SU-DHL-6 (cell line): ENCODE data around the gene ADSL.
A peak's percentile ranks its signal among the peaks of the same experiment; 100 is the strongest.

Experiments used
- H2AFZ ChIP-seq: fragments of 200-600 bp; sonication (generic); 2 replicates; pipeline ENCODE4 v1.6.1; 2014; ENCODE audit warnings: low read depth, mild to moderate bottlenecking, moderate library complexity, mixed read lengths, antibody characterized with exemption, low read length; ENCODE audit not compliant: severe bottlenecking
- H3F3A ChIP-seq: fragments of 200-600 bp; shearing (Covaris generic); 2 replicates; pipeline ENCODE4 v1.6.0; 2016; ENCODE audit warnings: antibody characterized with exemption, mild to moderate bottlenecking; ENCODE audit not compliant: insufficient read depth
- H3K27ac ChIP-seq: fragments of 200-600 bp; sonication (generic); 2 replicates; pipeline ENCODE4 v1.5.1; 2016; ENCODE audit warnings: low read depth, mild to moderate bottlenecking, low read length, moderate library complexity, mixed read lengths
- H3K27me3 ChIP-seq: fragments of 200-600 bp; sonication (generic), shearing (Covaris generic); 2 replicates; pipeline ENCODE4 v1.6.0; 2014; ENCODE audit warnings: mild to moderate bottlenecking, low read length
- H3K36me3 ChIP-seq: fragments of 200-600 bp; sonication (generic); 2 replicates; pipeline ENCODE4 v1.6.1; 2014; ENCODE audit warnings: mild to moderate bottlenecking, low read length, mixed read lengths
- H3K4me2 ChIP-seq: fragments of 300-600, 200-600 bp; shearing (Covaris generic), sonication (generic); 2 replicates; pipeline ENCODE4 v1.6.0; 2014; ENCODE audit warnings: low read length, low read depth, mild to moderate bottlenecking; ENCODE audit not compliant: poor library complexity, severe bottlenecking
- H3K4me3 ChIP-seq: fragments of 200-600 bp; sonication (generic); 2 replicates; pipeline ENCODE4 v1.5.1; 2014; ENCODE audit warnings: antibody characterized with exemption, low read length, mild to moderate bottlenecking, mixed read lengths; ENCODE audit not compliant: insufficient read depth, poor library complexity, severe bottlenecking
- H3K79me2 ChIP-seq: fragments of 200-600 bp; sonication (generic); 2 replicates; pipeline ENCODE4 v1.6.1; 2014; ENCODE audit warnings: mild to moderate bottlenecking, low read length, moderate library complexity; ENCODE audit not compliant: insufficient read depth
- H3K9ac ChIP-seq: fragments of 200-600 bp; sonication (generic); 2 replicates; pipeline ENCODE4 v1.7.0; 2014; ENCODE audit warnings: mild to moderate bottlenecking, low read length
- H3K9me2 ChIP-seq: fragments of 200-600 bp; sonication (generic); replicated peaks from 2 replicates; pipeline ENCODE4 v1.6.1; 2014; ENCODE audit warnings: low read length; ENCODE audit not compliant: insufficient read depth
- H3K9me3 ChIP-seq: fragments of 200-600 bp; sonication (generic); 2 replicates; pipeline ENCODE4 v1.6.1; 2014; ENCODE audit warnings: low read length, mixed read lengths; ENCODE audit not compliant: insufficient read depth
- H4K20me1 ChIP-seq: fragments of 200-600 bp; sonication (generic); 2 replicates; pipeline ENCODE4 v1.6.1; 2014; ENCODE audit warnings: low read depth, mild to moderate bottlenecking, antibody characterized with exemption, low read length, moderate library complexity, mixed read lengths
- CTCF ChIP-seq: fragments of 200-600 bp; sonication (generic); IDR thresholded peaks from one replicate; pipeline ENCODE4 v1.5.1; 2017; ENCODE audit warnings: antibody characterized with exemption, mild to moderate bottlenecking, low read length, moderate library complexity; ENCODE audit not compliant: insufficient read depth, poor library complexity, severe bottlenecking
- EZH2phosphoT487 ChIP-seq: fragments of 200-600 bp; sonication (generic), shearing (Covaris generic); conservative IDR thresholded peaks from 2 replicates; pipeline ENCODE4 v1.6.1; 2018; ENCODE audit warnings: mild to moderate bottlenecking, antibody characterized with exemption, low read length, moderate library complexity, mixed read lengths

ADSL gene

DNA sequence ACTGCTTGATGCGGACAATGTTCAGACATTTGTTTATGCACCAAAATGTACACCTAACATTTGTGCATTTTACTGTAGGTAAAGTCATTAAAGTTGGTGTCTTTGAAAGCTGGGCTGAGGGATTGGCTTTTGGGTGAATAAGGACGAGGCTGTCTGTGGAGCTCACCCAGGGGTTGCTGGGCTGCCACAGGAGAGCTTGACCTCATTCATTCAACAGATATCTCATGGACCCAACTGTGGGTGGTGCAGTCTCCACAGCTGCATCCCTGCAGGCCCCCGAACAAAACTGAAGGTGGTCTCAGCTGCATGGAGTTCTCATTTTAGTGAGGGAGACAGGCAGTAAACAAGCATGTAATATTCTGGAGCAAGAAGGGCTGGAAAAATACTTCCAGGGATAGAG, 56.8 kb downstream of the ADSL start:
- no peak overlapping the region for H3K9ac ChIP-seq
- H3K4me3 ChIP-seq = no peak overlapping the region
- peak overlapping the region; percentile 90 for H3K27ac ChIP-seq
- H3K27me3 ChIP-seq = no peaks in the 10 kb centered on the region
- H3K9me2 ChIP-seq = no peaks in the 10 kb centered on the region
- peaks cover 49% of the 10 kb centered on the region for H3F3A ChIP-seq
- no peak for TF ChIP-seq CTCF
- TF ChIP-seq EZH2phosphoT487 = no peak
- no peaks in the 10 kb centered on the region for H4K20me1 ChIP-seq
- no peak overlapping the region for H3K4me2 ChIP-seq
- no peak overlapping the region for H2AFZ ChIP-seq
- 0 out of 2 replicates have a peak, but pooled peaks cover 5% of the 10 kb centered on the region for H3K36me3 ChIP-seq
- no peaks in the 10 kb centered on the region for H3K9me3 ChIP-seq
- no peaks in the 10 kb centered on the region; the same call in 1 of the 2 replicates for H3K79me2 ChIP-seq

DNA sequence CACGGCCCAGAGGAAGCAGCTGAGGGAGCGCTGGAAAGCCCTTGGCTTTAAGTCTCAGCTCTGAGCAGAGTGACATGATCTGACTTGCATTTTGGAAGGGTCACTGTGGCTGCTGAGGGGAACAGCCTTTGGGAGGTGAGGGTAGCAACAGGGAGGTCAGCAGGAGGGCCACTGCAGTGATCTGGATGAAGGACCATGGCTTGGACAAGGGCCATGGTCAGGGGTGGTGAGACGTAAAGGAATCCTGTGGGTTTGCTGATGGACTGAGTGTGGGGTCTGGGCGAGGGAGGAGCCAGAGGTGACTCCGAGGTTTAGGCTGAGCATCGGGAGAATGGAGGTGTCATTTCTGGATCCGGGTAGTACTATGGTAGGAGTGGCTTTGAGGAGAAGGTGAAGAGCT, 57.4 kb downstream of the ADSL start:
- H2AFZ ChIP-seq = no peak overlapping the region
- no peaks in the 10 kb centered on the region for H3K27me3 ChIP-seq
- TF ChIP-seq EZH2phosphoT487 (no peak), CTCF (no peak)
- peak overlapping the region; percentile 90 for H3K27ac ChIP-seq
- no peak overlapping the region for H3K9ac ChIP-seq
- no peaks in the 10 kb centered on the region; the same call in 1 of the 2 replicates for H3K79me2 ChIP-seq
- H3K4me3 ChIP-seq = no peak overlapping the region
- peaks cover 49% of the 10 kb centered on the region for H3F3A ChIP-seq
- no peaks in the 10 kb centered on the region for H3K9me3 ChIP-seq
- no peaks in the 10 kb centered on the region for H4K20me1 ChIP-seq
- no peaks in the 10 kb centered on the region for H3K9me2 ChIP-seq
- no peak overlapping the region for H3K4me2 ChIP-seq
- H3K36me3 ChIP-seq = 0 out of 2 replicates have a peak, but pooled peaks cover 5% of the 10 kb centered on the region

DNA sequence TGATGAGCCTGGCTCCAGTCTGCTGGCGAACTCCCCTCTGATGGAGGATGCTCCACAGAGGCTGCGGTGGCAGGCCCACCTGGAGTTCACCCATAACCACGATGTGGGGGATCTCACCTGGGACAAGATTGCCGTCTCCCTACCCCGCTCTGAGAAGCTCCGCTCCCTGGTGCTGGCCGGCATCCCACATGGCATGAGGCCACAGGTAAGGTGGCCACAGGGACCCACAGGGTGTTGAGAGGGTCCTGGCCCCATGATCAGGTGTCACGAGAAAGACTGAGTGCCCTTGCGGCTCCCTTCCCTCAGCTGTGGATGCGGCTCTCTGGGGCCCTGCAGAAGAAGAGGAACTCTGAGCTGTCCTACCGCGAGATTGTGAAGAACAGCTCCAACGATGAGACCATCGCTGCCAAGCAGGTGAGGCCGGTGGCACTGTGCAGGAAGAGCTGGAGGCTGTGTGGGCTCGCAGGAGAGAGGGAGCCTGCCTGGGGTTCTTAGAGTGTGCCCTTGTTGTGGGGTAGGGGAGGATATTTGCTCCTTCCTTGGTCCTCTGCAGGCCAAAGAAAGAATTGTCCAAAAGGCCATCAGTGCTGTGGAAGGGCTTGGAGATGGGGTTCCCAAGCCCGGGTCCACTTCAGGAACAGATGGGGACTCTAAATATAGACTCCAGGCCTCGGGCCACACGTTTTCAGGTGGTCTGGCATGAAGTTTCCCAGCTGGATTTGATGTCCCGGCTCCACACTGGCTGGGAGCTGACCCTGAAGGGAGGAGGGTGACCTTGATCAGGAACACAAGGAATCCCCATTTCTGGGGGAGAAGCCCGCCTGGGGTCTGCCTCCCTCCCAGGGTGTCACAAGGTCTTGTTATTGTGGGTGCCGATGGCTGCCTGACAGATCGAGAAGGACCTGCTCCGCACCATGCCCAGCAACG, 58.2 kb downstream of the ADSL start:
- H3K4me3 ChIP-seq = no peak overlapping the region
- H3K9me3 ChIP-seq = no peaks in the 10 kb centered on the region
- H3K9me2 ChIP-seq = no peaks in the 10 kb centered on the region
- peak overlapping the region; percentile 12; the same call in 1 of the 2 replicates for H3K27ac ChIP-seq
- 0 out of 2 replicates have a peak, but pooled peaks cover 5% of the 10 kb centered on the region for H3K36me3 ChIP-seq
- H3K9ac ChIP-seq = no peak overlapping the region
- H3K4me2 ChIP-seq = no peak overlapping the region
- H3K79me2 ChIP-seq = no peaks in the 10 kb centered on the region
- no peak overlapping the region for H2AFZ ChIP-seq
- TF ChIP-seq EZH2phosphoT487 (no peak), CTCF (no peak)
- peaks cover 44% of the 10 kb centered on the region for H3F3A ChIP-seq
- no peaks in the 10 kb centered on the region for H3K27me3 ChIP-seq
- no peaks in the 10 kb centered on the region for H4K20me1 ChIP-seq
